Choroid plexus epithelial cell (primary cell): ENCODE data around the gene ECI1.

Source experiments
- DNase-seq: peaks from one replicate; pipeline ENCODE4 v3.0.0-alpha.2; 2010; ENCODE audit warnings: low read depth
- H3K4me3 ChIP-seq: 2 replicates; pipeline ENCODE4 v1.5.1; 2011; ENCODE audit warnings: low read depth, mild to moderate bottlenecking, control low read depth, low read length, moderate library complexity
- CTCF ChIP-seq: conservative IDR thresholded peaks from 2 replicates; pipeline ENCODE4 v1.5.1; 2011; ENCODE audit warnings: low read depth, mild to moderate bottlenecking, control low read depth, inconsistent platforms, low read length, moderate library complexity

Gene ECI1

GRCh38 chr16:2295056-2295798 is 43.8 kb upstream of the ECI1 start:
- no peak for TF ChIP-seq CTCF
- DNase-seq = no peak
- H3K4me3 ChIP-seq = no peak overlapping the region

GRCh38 chr16:2292221-2292620 is 40.8 kb upstream of the ECI1 start:
- TF ChIP-seq CTCF = no peak
- no peak overlapping the region for H3K4me3 ChIP-seq
- no peak for DNase-seq

- no peak for DNase-seq
- no peak for TF ChIP-seq CTCF
- H3K4me3 ChIP-seq = no peak overlapping the region
Observed at GRCh38 chr16:2289282-2289681, 37.9 kb upstream of the ECI1 start.

GRCh38 chr16:2288726-2289125 is 37.3 kb upstream of the ECI1 start:
- no peak for TF ChIP-seq CTCF
- no peak overlapping the region for H3K4me3 ChIP-seq

GRCh38 chr16:2287916-2288547 is 36.6 kb upstream of the ECI1 start:
- TF ChIP-seq CTCF = no peak
- no peak overlapping the region for H3K4me3 ChIP-seq
- no peak for DNase-seq

More at GRCh38 chr16:2288726-2289125, 37.3 kb upstream of the ECI1 start:
- no peak for DNase-seq

- TF ChIP-seq CTCF = no peak
- DNase-seq = no peak
- H3K4me3 ChIP-seq = no peak overlapping the region
Observed at GRCh38 chr16:2286550-2286949, 35.2 kb upstream of the ECI1 start.
